Osteocyte (in vitro differentiated cells): ENCODE measurements around the gene NFKB2. TPM values are rescaled to one million over a fixed set of nuclear protein-coding genes. Genes with fewer than 3 reads are reported as not detected.

ENCODE experiments used
- DNase-seq: peaks from one replicate; pipeline ENCODE4 v3.0.0; 2021; ENCODE audit warnings: mixed read lengths; ENCODE audit not compliant: unreplicated experiment; ENCODE audit errors: extremely low spot score
- H3K27ac Mint-ChIP-seq: one replicate; pipeline ENCODE4 v1.8.0; 2021; ENCODE audit warnings: mild to moderate bottlenecking, mixed read lengths; ENCODE audit not compliant: unreplicated experiment
- H3K27me3 Mint-ChIP-seq: one replicate; pipeline ENCODE4 v1.8.0; 2021; ENCODE audit warnings: mixed read lengths; ENCODE audit not compliant: unreplicated experiment
- H3K36me3 Mint-ChIP-seq: one replicate; pipeline ENCODE4 v1.8.0; 2021; ENCODE audit warnings: mixed read lengths; ENCODE audit not compliant: unreplicated experiment
- H3K4me1 Mint-ChIP-seq: one replicate; pipeline ENCODE4 v1.8.0; 2021; ENCODE audit warnings: mixed read lengths; ENCODE audit not compliant: unreplicated experiment
- H3K4me3 Mint-ChIP-seq: one replicate; pipeline ENCODE4 v1.8.0; 2021; ENCODE audit warnings: mild to moderate bottlenecking, moderate library complexity, mixed read lengths; ENCODE audit not compliant: unreplicated experiment
- H3K9me3 Mint-ChIP-seq: one replicate; pipeline ENCODE4 v1.8.0; 2021; ENCODE audit warnings: mixed read lengths; ENCODE audit not compliant: unreplicated experiment
- total RNA-seq: library from RNA; stranded (reverse); gene quantifications from 2 replicates; pipeline ENCODE4 v1.2.1, GENCODE V29; 2021
- TF ChIP-seq, protein P1 (sequence below): fragments of 200-600 bp; sonication (generic); IDR thresholded peaks from 2 replicates; pipeline ENCODE4 v1.5.0; 2021; ENCODE audit warnings: antibody characterized with exemption, mild to moderate bottlenecking, moderate library complexity

The NFKB2 gene
- total RNA-seq, 1 donor from 2014 or later = 38.6 TPM

DNA sequence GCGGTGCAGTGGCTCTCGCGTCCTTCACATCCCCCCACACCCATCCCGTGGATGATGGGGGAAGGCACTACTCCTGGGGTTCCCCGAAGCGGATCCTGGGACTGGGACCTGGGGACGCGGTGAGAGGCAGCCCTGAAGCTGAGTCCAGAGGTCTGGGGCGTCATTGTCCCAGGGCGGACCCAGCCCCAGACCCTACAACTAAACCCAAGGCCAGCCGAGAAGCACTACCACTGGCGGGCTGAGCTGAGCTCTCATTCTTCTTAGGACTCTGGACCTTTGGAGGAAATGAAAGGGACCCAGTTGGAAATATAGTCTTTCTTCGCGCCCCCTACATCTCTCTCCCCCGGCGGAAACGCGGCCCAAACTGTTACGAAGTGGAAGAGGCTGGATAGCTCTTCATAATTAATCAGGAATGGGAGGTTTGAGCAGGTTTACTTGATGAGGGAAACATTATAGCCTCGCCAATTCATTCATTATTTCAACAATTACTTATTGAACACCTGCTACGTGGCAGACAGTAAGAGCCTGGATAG lies 24.7 kb downstream of the NFKB2 start:
- Mint-ChIP-seq H3K27me3 (peaks cover 17% of the 10 kb centered on the region), H3K27ac (peak overlapping the region; percentile 99), H3K4me3 (peak overlapping the region; percentile 96)

DNA sequence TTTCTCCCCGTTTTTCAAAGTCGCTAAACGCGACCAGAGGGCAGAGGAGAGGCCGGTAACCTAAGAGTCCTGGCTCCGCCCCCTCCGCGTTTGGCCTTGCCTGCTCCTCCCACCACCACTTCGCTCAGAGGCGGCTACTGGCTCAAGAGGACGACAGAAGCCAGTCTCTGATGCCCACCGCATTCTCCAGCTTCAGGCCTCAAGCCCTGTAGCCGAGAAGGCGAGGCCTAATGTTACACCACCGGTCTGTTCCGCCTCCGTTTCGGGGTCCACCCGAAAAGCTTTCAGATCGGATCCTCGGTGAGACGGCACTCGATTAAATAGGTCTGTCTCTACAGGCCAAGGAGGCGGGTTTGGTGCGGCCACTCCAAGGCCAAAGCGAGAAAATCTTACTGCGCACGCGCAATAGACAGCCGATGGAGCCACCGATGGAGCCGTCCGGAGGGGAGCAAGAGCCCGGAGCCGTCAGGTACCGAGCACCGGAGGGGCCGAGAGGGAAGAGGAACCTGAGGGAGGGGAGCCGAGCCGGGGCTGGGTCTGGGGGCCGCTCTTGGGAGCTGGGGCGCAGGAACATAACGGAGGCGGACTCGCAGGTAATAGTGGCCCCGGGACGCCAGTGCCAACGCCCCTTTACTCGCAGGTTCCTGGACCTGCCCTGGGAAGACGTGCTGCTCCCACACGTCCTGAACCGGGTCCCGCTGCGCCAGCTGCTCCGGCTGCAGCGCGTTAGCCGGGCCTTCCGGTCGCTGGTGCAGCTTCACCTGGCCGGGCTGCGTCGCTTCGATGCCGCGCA lies 25.4 kb downstream of the NFKB2 start, which contains the start of gene FBXL15:
Gene FBXL15 (plus strand): TSS at position 123 of the 793 bp plus-strand sequence. CDS start 294 bp downstream, at position 417.
- no peaks in the 10 kb centered on the region for H3K9me3 Mint-ChIP-seq
- peak within 1 kb of the TSS; percentile 99 for H3K27ac Mint-ChIP-seq
- peak within 1 kb of the TSS; percentile 96 for H3K4me3 Mint-ChIP-seq
- TF ChIP-seq, protein P1, sequence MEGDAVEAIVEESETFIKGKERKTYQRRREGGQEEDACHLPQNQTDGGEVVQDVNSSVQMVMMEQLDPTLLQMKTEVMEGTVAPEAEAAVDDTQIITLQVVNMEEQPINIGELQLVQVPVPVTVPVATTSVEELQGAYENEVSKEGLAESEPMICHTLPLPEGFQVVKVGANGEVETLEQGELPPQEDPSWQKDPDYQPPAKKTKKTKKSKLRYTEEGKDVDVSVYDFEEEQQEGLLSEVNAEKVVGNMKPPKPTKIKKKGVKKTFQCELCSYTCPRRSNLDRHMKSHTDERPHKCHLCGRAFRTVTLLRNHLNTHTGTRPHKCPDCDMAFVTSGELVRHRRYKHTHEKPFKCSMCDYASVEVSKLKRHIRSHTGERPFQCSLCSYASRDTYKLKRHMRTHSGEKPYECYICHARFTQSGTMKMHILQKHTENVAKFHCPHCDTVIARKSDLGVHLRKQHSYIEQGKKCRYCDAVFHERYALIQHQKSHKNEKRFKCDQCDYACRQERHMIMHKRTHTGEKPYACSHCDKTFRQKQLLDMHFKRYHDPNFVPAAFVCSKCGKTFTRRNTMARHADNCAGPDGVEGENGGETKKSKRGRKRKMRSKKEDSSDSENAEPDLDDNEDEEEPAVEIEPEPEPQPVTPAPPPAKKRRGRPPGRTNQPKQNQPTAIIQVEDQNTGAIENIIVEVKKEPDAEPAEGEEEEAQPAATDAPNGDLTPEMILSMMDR = no peak
- peaks cover 16% of the 10 kb centered on the region for H3K27me3 Mint-ChIP-seq
- no peaks in the 10 kb centered on the region for H3K36me3 Mint-ChIP-seq
- DNase-seq = peak; percentile 99
- peaks cover 33% of the 10 kb centered on the region for H3K4me1 Mint-ChIP-seq

More for the DNA sequence above, 24.7 kb downstream of the NFKB2 start:
- Mint-ChIP-seq H3K36me3 (no peaks in the 10 kb centered on the region), H3K9me3 (no peaks in the 10 kb centered on the region), H3K4me1 (peaks cover 33% of the 10 kb centered on the region)
- no peak for DNase-seq
- TF ChIP-seq, protein P1 = no peak

DNA sequence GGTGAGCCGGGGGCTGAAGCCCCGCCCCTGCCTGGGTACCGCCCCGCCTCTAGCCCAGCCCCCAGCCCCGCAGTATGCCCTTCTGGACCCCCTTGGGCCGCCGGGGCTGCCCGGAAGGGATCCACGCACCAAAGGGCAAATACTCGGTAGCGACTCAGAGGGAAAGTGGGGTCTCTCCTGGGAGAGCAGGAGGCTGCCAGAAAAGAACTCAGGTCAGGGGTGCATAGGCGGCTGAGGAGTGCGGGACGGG lies 25.9 kb downstream of the NFKB2 start:
- no peak for DNase-seq
- H3K4me1 Mint-ChIP-seq = peaks cover 33% of the 10 kb centered on the region
- peaks cover 14% of the 10 kb centered on the region for H3K27me3 Mint-ChIP-seq
- H3K36me3 Mint-ChIP-seq = peaks cover 1% of the 10 kb centered on the region
- no peak overlapping the region for H3K27ac Mint-ChIP-seq
- TF ChIP-seq, protein P1 = no peak
- no peaks in the 10 kb centered on the region for H3K9me3 Mint-ChIP-seq
- peak overlapping the region; percentile 96 for H3K4me3 Mint-ChIP-seq

DNA sequence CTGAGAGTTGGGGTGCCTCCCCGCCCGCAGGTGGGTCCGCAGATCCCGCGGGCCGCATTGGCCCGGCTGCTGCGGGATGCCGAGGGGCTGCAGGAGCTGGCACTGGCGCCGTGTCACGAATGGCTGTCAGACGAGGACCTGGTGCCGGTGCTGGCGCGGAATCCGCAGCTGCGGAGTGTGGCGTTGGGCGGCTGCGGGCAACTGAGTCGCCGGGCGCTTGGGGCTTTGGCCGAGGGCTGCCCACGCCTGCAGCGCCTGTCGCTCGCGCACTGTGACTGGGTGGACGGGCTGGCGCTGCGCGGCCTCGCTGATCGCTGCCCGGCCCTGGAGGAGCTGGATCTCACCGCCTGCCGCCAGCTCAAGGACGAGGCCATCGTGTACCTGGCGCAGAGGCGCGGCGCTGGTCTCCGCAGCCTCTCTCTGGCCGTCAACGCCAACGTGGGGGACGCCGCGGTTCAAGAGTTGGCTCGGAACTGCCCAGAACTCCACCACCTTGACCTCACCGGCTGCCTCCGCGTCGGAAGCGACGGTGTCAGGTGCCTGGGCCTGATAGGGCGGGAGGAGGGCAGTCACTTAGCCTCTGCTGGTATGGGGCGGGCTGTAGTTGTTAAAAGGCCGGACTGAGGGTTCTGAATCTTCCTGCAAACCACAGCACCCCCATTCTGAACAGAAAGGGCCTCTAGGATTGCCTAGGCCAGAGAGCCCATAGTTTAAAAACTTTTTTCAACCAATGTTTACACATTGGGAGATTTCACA lies 26.4 kb downstream of the NFKB2 start:
- peaks cover 1% of the 10 kb centered on the region for H3K36me3 Mint-ChIP-seq
- H3K9me3 Mint-ChIP-seq = no peaks in the 10 kb centered on the region
- peaks cover 33% of the 10 kb centered on the region for H3K4me1 Mint-ChIP-seq
- TF ChIP-seq, protein P1 = no peak
- peak overlapping the region; percentile 96 for H3K4me3 Mint-ChIP-seq
- peaks cover 13% of the 10 kb centered on the region for H3K27me3 Mint-ChIP-seq
- no peak for DNase-seq
- peak overlapping the region; percentile 31 for H3K27ac Mint-ChIP-seq

DNA sequence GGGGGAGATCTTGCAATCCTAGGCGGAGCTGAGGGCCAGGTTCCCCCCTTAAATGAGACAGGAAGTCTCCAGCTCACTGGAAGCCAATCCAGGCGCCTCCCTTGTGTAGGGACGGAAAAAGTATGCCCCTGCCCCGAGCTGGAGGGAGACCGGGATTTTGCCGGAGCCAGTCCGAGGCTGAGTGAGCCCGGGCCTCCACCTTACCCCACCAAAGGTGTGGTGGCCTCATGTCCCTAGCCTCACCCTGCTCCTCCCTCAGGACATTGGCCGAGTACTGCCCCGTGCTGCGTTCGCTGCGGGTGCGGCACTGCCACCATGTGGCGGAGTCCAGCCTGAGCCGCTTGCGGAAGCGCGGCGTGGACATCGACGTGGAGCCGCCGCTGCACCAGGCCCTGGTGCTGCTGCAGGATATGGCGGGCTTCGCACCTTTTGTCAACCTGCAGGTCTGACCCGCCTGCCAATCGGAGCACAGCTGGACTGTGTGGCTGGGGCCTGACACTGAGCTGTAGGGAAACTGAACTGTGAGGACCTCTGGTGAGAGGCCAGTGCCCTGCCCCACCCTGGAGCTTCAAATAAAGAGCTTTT lies 27.1 kb downstream of the NFKB2 start:
- peak; percentile 88 for DNase-seq
- peaks cover 7% of the 10 kb centered on the region for H3K27me3 Mint-ChIP-seq
- H3K4me3 Mint-ChIP-seq = peak overlapping the region; percentile 96
- H3K36me3 Mint-ChIP-seq = peaks cover 1% of the 10 kb centered on the region
- H3K27ac Mint-ChIP-seq = peak overlapping the region; percentile 31
- TF ChIP-seq, protein P1 = peak; percentile 79
- peaks cover 33% of the 10 kb centered on the region for H3K4me1 Mint-ChIP-seq
- H3K9me3 Mint-ChIP-seq = no peaks in the 10 kb centered on the region
